Activated CD8-positive, alpha-beta memory T cell treated with anti-CD3 and anti-CD28 coated beads, Interleukin-2, amount 50 U/mL, for 4 hours (primary cell): ENCODE measurements around the gene TAF8.
"Not testable (repeated sequence)": the region's sequence is repeated elsewhere in the genome, so short reads cannot be mapped to it uniquely, and the experiment has no call there.

Experiments used
- DNase-seq: peaks from one replicate; pipeline ENCODE4 v3.0.0-alpha.2; 2020

Gene TAF8

DNA sequence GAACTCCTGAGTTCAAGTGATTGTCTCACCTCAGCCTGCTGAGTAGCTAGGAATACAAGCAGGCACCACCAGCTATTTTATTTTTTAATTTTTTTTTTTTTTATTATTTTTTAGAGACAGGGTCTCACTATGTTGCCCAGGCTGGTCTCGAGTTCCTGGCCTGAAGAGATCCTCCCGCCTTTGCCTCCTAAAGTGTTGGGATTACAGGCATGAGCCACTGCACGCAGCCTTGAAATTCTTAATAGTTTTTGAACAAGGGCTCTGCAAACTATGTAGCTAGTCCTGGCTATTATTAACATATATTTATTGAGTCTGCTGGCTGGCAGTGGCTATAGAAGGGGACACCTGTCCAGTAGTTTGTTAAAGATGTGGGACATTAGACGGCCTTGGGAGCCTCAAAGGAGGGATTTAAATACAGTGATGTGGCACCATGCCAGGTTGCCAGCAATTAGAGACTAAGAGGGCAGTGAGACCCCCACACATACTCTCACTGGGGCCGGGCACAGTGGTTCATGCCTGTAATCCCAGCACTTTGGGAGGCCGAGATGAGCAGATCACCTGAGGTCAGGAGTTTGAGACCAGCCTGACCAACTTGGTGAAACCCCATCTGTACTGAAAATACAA is 21.1 kb upstream of the TAF8 start:
- no peak for DNase-seq

GRCh38 chr6:42029881-42030280 is 20.4 kb upstream of the TAF8 start:
- no peak for DNase-seq

DNA sequence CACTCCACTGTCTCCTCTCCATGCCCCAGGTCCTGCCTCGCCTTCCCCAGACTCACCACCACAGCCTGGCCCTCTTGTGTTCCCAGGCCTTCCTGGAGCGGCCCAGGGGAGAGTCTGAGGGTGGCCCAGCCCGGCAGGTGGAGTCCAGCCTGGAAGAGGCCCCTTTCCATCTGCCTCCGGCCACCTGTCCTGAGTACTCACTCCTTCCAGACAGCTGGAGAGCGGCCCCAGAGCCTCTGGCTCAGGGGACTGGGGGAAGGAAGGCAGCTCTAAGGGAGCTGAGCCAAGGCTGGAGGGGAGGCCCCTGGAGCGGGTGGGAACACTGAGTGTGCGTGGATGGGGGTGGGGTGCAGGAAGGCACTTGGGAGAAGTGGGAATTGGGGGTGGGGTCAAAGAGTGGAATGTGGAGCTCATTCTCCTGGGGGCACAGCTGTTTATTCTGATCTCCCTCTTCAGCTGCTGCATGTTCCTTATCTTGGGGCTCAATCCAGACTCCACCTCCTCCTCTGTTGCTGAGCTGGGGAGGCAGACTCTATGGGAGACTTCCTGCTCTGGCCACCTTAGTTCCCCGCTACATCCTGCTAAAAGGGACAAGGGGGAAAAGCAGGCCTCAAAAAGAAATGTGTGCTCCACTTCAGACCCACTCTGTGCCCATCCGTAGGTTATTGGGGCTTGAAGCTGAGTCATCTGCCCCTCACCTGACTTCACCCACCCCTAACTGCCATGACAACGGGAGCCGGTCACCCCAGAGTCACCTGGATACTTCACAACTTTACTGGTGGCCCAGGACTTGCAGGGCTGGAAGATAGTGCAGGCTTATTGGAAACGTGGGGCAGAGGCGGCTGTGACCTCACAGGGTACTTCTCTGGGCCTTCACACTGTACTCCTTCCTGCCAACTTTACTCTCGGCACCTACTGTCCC is 19.5 kb upstream of the TAF8 start:
- DNase-seq, result peak; percentile 44

- no peak for DNase-seq
Observed at GRCh38 chr6:42032366-42032765, 18.0 kb upstream of the TAF8 start.

DNA sequence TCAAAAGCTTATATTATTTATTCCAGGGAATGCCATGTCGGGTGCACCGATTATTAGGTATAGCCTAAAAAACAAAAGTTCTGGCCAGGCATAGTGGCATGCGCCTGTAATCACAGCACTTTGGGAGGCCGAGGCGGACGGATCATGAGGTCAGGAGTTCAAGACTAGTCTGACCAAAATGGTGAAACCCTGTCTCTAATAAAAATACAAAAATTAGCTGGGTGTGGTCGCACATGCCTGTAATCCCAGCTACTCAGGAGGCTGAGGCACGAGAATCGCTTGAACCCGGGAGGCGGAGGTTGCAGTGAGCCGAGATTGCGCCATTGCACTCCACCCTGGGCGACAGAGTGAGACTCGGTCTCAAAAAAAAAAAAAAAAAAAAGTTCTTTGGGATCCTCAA is 12.7 kb upstream of the TAF8 start:
- DNase-seq, result not testable (repeated sequence)

DNA sequence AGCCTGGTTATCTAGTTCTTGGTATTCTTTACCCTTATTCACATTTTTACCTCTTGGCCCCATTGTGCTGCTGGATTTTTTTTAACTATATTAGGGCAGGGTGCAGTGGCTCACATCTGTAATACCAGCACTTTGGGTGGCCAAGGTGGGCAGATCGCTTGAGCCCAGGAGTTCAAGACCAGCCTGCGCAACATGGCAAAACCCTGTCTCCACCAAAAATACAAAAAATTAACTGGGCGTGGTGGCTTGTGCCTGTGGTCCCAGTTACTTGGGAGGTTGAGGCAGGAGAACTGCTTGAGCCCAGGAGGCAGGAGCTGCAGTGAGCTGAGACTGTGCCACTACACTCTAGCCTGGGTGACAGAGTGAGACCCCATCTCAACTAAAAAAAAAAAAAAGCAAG is 12.2 kb upstream of the TAF8 start:
- DNase-seq, result no peak

DNA sequence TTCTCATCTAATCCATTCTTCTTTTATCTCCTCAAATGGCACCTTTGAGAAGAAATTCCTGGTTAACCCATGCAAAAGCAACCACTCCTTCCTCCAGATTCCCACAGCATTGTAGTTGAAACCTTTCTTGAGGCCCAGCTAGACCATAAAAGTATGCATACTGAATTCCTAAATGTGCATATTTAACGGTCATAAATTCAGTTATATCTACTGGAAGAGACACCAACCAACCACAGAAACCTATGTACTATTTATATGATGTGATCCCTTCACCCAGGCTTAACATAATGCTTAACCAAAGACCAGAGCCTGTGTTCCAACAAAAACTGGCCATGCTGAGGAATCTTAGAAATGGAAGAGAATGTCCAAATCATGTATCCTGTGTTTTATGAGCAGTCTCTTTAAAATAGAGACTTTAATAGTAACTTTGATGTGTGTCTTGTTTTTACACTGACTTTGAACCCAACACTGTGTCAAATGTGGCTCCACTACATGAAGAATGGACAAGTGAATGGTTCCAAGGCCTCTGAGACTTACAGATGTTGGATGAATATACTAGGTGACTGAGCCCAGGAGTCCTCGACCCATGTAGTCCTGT is 11.4 kb upstream of the TAF8 start:
- no peak for DNase-seq

DNA sequence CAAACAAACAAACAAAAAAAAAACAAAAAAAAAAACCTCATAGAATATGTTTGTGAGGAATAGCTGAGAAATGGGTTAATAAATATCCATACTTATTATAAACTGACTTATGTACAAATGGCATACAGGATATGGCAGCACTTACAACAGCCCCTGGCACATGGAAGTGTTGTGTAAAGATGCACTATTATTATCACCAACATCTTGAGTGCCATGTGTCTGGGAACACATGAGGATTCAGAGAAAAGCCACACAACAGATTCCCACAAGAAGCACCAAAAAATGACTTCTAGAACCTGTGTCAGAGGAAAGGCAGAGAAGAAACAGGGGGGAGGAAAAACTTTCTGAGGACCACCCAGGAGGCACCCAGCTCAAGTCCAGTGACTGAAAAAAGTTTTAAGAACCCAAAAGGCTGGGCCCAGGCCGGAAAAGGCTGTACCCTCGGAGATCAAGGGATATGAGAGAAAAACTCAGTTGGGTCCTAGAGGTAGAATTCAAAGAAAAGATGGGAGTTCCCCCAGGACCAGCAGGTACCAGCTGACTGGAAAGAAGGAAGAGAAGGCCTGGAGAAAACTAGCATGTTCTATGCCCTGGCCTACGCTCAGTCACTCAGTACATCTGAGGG is 9.4 kb upstream of the TAF8 start:
- DNase-seq, result no peak

DNA sequence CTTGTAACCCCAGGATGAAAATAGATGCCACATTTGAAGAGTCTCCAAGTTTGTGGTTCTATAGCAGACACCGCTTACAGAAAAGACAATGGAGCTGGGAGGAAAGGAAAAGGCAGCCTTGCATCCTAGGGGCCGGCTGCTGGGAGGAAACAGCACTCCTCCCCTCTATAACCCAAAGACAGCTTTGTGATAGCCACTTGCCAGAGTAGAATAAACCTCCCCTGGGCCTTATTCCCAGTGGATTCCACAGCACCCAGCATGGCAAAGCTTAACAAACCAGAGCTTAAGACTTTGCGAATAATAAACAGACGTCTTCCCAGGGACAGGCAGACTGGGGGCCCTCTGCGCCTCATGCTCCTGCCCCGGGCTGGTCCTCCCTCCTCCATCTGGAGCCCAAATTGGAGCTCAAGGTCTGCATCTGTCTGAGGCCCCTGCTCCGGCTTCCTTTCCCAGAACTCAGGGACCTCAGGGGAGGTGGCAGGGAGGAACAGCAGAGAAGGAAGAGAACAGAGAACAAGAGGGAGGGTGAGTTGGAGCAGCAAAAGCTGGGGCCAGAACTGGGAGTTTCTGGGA is 8.8 kb upstream of the TAF8 start:
- DNase-seq, result no peak

DNA sequence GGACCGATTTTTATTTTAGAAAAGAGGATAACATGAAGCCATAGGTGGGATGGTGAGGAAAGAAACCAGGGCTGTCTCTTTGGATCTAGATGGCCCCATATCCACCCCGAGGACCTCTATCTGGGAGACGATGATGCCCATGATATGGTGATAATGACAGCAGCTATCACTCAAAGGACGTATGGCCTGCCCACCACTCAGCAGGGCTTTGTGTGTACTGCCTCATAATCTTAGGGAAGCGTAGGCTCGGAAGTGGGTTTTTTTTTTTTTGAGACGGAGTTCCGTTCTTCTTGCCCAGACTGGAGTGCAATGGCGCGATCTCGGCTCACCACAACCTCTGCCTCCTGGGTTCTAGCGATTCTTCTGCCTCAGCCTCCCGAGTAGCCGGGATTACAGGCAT is 8.2 kb upstream of the TAF8 start:
- DNase-seq, result no peak

DNA sequence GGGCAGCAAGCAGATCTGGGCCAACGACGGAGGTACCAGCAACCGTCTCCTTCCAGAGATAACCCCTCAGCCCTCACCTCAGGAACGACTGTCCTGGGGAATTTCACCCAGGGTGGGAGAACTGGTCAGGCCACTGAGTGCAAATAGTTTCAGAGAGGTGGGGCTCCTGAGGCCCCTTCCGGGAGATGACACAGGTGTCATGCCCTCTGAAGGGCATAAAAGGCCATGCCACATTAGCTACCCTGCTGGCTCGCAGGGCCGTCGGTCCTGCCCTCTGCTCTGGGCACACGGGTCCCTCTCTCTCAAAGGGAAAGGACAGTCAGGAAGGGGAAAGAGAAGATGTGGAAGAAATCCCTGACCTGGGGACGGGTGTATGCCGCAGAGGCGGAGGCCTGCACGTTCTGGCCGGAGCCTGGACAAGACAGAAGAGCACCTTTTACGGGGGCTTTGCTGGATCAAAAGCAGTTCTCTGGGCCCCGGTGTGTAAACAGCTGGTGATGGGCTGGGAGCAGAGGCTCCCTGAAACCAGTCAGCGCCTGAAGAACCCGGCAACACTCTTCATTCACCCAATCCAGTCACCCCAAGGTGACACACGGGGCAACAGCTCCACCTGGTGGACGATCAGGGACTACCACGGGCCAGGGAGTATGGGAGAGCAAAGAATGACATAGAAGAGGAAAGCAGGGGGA is 6.4 kb upstream of the TAF8 start:
- peak; percentile 94 for DNase-seq

- DNase-seq, result peak; percentile 75
Observed at GRCh38 chr6:42045538-42046460, 4.5 kb upstream of the TAF8 start.

DNA sequence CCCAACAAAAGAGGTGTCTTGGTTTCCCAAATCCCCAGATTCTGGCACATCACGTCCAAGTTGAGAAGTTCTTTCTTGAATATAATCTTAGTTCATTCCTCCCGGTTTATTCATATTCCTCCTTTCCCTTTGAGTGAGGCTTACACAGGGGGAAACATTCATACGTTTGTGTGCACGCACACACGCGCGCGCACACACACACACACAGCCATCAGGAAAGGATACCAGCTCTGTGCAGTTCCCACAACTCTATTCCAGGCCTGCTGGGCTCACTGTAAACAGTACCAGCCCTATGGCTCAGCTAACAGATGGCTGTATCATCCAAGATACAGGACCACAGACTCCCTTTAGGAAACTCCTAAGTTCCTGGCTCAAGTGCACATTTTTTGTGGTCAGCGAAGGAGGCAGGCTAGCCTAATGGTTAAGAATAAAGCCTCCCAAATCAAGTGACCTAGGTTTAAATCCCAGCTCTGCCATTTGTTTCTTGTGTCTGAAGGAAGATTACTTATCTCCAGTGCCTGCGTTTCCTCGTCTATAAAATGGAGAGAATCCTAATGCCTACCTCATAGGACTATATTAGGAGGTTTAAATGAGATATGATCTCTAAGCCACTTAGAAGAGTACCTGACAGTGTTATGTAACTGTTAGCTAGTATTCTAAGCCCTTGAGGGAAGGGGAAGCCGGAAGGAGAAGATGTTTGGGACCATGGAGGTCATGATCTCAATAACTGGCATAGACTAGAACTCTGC is 3.7 kb upstream of the TAF8 start:
- no peak for DNase-seq

GRCh38 chr6:42047213-42047590 is 3.1 kb upstream of the TAF8 start:
- no peak for DNase-seq

- no peak for DNase-seq
Observed at GRCh38 chr6:42047790-42048405, 2.4 kb upstream of the TAF8 start.

GRCh38 chr6:42049116-42049809 is 1.1 kb upstream of the TAF8 start:
- no peak for DNase-seq

DNA sequence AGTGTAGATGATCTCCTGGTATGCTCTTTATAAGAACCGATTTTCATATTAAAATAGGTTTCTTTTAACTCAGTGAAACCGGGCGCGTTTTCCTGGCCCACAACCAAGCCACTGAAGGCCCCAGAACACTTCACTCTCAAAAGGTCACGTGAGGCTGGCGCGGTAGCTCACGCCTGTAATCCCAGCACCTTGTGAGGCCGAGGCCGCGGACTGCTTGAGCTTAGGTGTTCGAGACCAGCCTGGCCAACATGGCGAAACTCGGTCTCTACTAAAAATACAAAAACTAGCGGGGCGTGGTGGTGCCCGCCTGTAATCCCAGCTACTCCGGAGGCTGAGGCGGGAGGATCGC is 402 bp upstream of the TAF8 start:
- DNase-seq, result peak; percentile 39

DNA sequence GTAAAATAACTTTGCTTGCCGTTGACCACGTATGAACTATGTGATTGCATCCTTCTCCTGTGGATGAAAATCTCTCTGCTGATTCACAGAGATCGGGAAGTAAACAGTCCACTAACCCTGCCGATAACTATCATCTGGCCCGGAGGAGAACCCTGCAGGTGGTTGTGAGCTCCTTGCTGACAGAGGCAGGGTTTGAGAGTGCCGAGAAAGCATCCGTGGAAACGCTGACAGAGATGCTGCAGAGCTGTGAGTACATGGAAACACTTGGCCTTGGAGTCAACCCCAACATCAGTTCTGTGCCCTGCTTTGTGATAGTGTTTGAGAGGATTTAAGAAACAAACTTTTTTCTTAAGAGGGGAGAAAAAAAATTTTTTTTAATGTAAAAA is 937 bp downstream of the TAF8 start:
- no peak for DNase-seq

DNA sequence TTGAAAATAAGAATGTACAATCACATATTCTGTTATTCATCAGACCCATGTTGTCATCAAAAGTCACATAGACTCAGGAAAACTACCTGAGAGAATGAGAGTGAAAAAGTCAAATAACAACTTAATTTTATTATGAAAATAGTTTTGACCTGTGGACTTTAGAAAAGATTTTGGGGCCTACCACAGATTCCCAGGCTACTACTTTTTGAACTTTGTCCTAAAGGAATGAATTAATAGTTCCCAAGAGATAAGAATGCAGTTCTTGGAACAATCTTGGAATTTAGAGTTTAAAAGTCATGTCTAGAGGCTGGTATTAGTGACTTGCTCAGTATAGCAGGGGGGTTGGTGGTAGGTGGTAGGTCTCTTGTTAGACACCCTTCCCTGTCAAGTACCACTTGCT is 3.3 kb downstream of the TAF8 start:
- no peak for DNase-seq

DNA sequence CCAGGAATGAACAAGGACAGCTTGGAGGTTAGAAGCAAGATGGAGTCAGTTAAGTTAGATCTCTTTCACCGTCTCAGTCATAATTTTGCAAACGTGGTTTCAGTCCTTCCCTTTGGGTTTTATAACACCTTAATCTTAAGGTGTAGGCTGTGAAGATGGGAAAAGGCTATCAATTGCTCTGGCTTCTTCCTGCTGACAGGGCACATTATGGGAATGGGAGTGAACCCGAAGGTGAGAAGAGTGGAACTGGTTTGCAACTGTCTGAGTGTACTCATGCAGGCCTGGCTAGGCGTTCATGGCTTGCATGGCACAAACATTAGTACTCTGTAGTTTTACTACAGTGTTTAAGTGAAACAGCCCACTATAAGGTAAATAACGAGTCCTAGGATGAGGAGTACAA is 9.4 kb downstream of the TAF8 start:
- DNase-seq, result no peak
